A549 (cell line): ENCODE measurements around the gene NDUFS8. TPM values are rescaled to one million over a fixed set of nuclear protein-coding genes. Genes with fewer than 3 reads are reported as not detected.
"Not testable (repeated sequence)": the region's sequence is repeated elsewhere in the genome, so short reads cannot be mapped to it uniquely, and the experiment has no call there.

Experiments used
- ATAC-seq, 2 experiments: fragments of 200-7000 bp in 1 of 2; fragments of >200 bp in 1 of 2; cut with Nextera tagmentation in 1 of 2; cut with Tn5 transposase in 1 of 2; 3 replicates each; pipeline versions ENCODE4 v1.8.0 to v1.9.1; 2018 to 2020; ENCODE audit warnings: mild to moderate bottlenecking in 1 of 2, moderate library complexity in 1 of 2
- CTCF ChIA-PET: fragments of 300-600 bp; sonication (Branson Sonifier 250); formaldehyde crosslinking; extraction: SDS; loops from one replicate; lab custom pipeline; 2021; ENCODE audit warnings: antibody characterized with exemption, inconsistent platforms; lab: Yijun Ruan, JAX
- POLR2A ChIA-PET: fragments of 350-600 bp; formaldehyde crosslinking; extraction: SDS; loops from one replicate; lab custom pipeline; 2021; ENCODE audit warnings: antibody characterized with exemption, inconsistent platforms; lab: Yijun Ruan, JAX
- DNase-seq, 2 experiments: peaks; one replicate each; pipeline versions ENCODE4 v3.0.0 to v3.0.0-alpha.2; 2011 to 2016; ENCODE audit warnings: low read depth in 1 of 2, low spot score in 1 of 2
- FAIRE-seq: peaks from 2 replicates; lab custom pipeline; 2011; peaks lifted over from hg19 to GRCh38; lab: Jason Lieb, UNC
- H3K27ac ChIP-seq, 2 experiments: fragments of >200 bp; sonication (Bioruptor Twin); formaldehyde crosslinking; 3 replicates each; pipeline ENCODE4 v1.5.1; 2016 to 2017
- H3K4me1 ChIP-seq: fragments of >200 bp; sonication (Bioruptor Twin); formaldehyde crosslinking; 3 replicates; pipeline ENCODE4 v1.6.1; 2016
- H3K4me2 ChIP-seq: fragments of >200 bp; sonication (Bioruptor Twin); formaldehyde crosslinking; 3 replicates; pipeline ENCODE4 v1.6.1; 2016
- H3K4me3 ChIP-seq: fragments of >200 bp; sonication (Bioruptor Twin); formaldehyde crosslinking; 3 replicates; pipeline ENCODE4 v1.5.1; 2016
- H3K9me3 ChIP-seq: fragments of >200 bp; sonication (Bioruptor Twin); formaldehyde crosslinking; 3 replicates; pipeline ENCODE4 v1.6.1; 2016
- ESRRA ChIP-seq: fragments of 150-350 bp; IDR thresholded peaks from 2 replicates; pipeline ENCODE4 v1.6.1; 2014; ENCODE audit warnings: mild to moderate bottlenecking, low read length, borderline replicate concordance
- FOSB ChIP-seq: fragments of 250-450 bp; sonication (Bioruptor Pico); IDR thresholded peaks from 2 replicates; pipeline ENCODE4 v1.5.0; 2020; ENCODE audit warnings: mild to moderate bottlenecking, moderate library complexity
- FOXS1 ChIP-seq: fragments of 250-450 bp; sonication (Bioruptor Pico); IDR thresholded peaks from 2 replicates; pipeline ENCODE4 v1.5.0; 2020; ENCODE audit warnings: mild to moderate bottlenecking, moderate library complexity
- HDAC2 ChIP-seq: fragments of 200-600 bp; sonication (generic); IDR thresholded peaks from 2 replicates; pipeline ENCODE4 v1.6.1; 2016
- HOXB5 ChIP-seq: fragments of 250-450 bp; sonication (Bioruptor Pico); IDR thresholded peaks from 2 replicates; pipeline ENCODE4 v1.5.0; 2020; ENCODE audit warnings: mild to moderate bottlenecking, moderate library complexity
- MAX ChIP-seq: IDR thresholded peaks from 2 replicates; pipeline ENCODE4 v1.6.1; 2012
- NPAS2 ChIP-seq: fragments of 250-450 bp; sonication (Bioruptor Pico); IDR thresholded peaks from 2 replicates; pipeline ENCODE4 v1.8.0; 2022; ENCODE audit warnings: mild to moderate bottlenecking, moderate library complexity, borderline replicate concordance
- NR3C1 ChIP-seq: fragments of >200 bp; sonication (Bioruptor Twin); formaldehyde crosslinking; IDR thresholded peaks from 3 replicates; pipeline ENCODE4 v1.6.1; 2017
- PHF8 ChIP-seq: fragments of 200-600 bp; sonication (generic); IDR thresholded peaks from 2 replicates; pipeline ENCODE4 v1.6.1; 2016; ENCODE audit warnings: low read depth, mild to moderate bottlenecking, antibody characterized with exemption, moderate library complexity, borderline replicate concordance
- POLR2A ChIP-seq: IDR thresholded peaks from 2 replicates; pipeline ENCODE4 v1.6.1; 2012; ENCODE audit warnings: mild to moderate bottlenecking, low read length
- REST ChIP-seq: fragments of 200-600 bp; sonication (generic); IDR thresholded peaks from 2 replicates; pipeline ENCODE4 v1.6.1; 2016; ENCODE audit warnings: antibody characterized with exemption, mild to moderate bottlenecking, moderate library complexity
- SREBF2 ChIP-seq: fragments of 450-650 bp; IDR thresholded peaks from 2 replicates; pipeline ENCODE4 v1.6.1; 2014; ENCODE audit warnings: mild to moderate bottlenecking, moderate library complexity
- WGBS: methylation state at CpG from one replicate; pipeline ENCODE4 v1.1.6; 2017; ENCODE audit errors: missing lambda C conversion rate; 5-methylcytosine and 5-hydroxymethylcytosine counted together
- polyA plus RNA-seq, 4 experiments: library from polyadenylated mRNA; depleted of rRNA in 3 of 4; stranded (reverse); fragments of >200 nt; fragmentation: RNase III in 1 of 4; extraction: RNeasy Plus Mini Kit Qiagen cat#74134 plus additional on column Dnase treatment in 1 of 4; gene quantifications; 2 replicates in 3 of 4; 3 replicates in 1 of 4; pipeline ENCODE4 v1.2.3, GENCODE V29; 2011 to 2017
- TF ChIP-seq, protein P1 (sequence below): fragments of 250-450 bp; sonication (Bioruptor Pico); IDR thresholded peaks from 2 replicates; pipeline ENCODE4 v1.5.0; 2020; ENCODE audit warnings: low read depth, mild to moderate bottlenecking, moderate library complexity

NDUFS8 gene
- polyA plus RNA-seq, 2 of the 4 experiments (the other 2 are of a cell fraction): 71.0 to 298 TPM

- WGBS: 82% methylated on average over 10 of the region's 10 CpGs
- H3K27ac ChIP-seq, H3K4me2 ChIP-seq, H3K4me1 ChIP-seq, H3K4me3 ChIP-seq, POLR2A ChIA-PET, FAIRE-seq, ATAC-seq, CTCF ChIA-PET, H3K9me3 ChIP-seq, DNase-seq: not testable (repeated sequence)
- peak; percentile 37; the same call in 1 of the 2 replicates for TF ChIP-seq REST
These were observed 49.3 kb upstream of the NDUFS8 start for GRCh38 chr11:67981226-67981625.

DNA sequence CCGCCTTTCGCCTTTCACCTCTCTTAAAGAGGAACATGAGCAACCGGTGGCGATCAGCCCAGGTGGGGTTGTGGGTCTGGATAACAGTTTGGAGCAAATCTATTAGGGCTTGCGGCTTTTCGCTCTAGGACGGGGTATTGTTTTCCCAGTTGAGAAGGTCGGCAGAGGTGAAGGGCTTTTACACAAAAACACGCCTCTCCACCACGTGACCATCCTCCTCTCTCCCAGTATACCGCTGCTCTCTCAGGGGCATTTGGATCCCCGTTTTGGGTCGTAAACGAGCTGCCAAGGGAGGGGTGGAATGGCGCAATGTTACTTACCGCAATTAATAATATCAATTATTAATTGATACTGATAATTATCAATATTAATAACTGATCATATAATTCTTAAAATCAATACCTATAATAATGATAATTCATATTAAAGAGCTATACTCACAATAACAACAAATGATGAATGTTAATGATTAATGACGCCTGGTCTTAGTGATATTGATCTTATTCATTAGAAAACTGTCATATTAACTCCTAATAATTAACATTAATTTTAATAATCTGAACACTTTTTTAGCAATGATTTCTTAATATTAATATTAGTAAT lies 48.1 kb upstream of the NDUFS8 start:
- ATAC-seq, FAIRE-seq, POLR2A ChIA-PET, H3K27ac ChIP-seq, H3K4me3 ChIP-seq, DNase-seq, H3K4me2 ChIP-seq, H3K9me3 ChIP-seq, H3K4me1 ChIP-seq: not testable (repeated sequence)
- CTCF ChIA-PET: interaction anchor here (0.6 kb wide), 2 partner anchors 140 to 167 kb away, joined by 3 to 4 read pairs; no protein-coding TSS in a partner anchor
- 76% methylated on average over 17 of the region's 17 CpGs for WGBS

DNA sequence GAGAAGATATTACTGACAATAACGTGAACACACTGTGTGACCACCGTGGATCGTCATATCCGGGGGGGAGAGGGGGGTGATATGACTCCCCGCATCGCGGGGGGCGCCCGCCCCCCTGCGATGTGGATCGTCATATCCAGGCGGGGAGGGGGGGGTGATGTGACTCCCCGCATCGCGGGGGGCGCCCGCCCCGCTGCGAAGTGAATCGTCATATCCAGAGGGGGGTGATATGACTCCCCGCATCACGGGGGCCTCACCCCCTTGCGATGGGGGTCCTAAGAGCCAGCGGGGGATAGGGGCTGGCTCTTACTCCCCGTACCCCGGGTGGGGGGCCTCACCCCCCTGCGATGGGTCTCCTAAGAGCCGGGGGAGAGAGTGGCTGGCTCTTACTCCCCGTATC lies 46.5 kb upstream of the NDUFS8 start:
- no peaks in the 10 kb centered on the region for H3K9me3 ChIP-seq
- no peak for ATAC-seq
- no peak for FAIRE-seq
- TF ChIP-seq ESRRA (no peak), FOXS1 (no peak), NPAS2 (CRISPR knock-in tag) (no peak), PHF8 (no peak), POLR2A (no peak), FOSB (no peak), NR3C1 (no peak), HOXB5 (no peak), HDAC2 (no peak), MAX (no peak), SREBF2 (no peak)
- TF ChIP-seq, protein P1, sequence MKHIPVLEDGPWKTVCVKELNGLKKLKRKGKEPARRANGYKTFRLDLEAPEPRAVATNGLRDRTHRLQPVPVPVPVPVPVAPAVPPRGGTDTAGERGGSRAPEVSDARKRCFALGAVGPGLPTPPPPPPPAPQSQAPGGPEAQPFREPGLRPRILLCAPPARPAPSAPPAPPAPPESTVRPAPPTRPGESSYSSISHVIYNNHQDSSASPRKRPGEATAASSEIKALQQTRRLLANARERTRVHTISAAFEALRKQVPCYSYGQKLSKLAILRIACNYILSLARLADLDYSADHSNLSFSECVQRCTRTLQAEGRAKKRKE (CRISPR knock-in tag): no peak
- DNase-seq: no peak
- POLR2A ChIA-PET: no interaction called here
- H3K27ac ChIP-seq: no peak overlapping the region
- WGBS: 38% methylated on average over 6 of the region's 29 CpGs
- peak overlapping the region; percentile 58 for H3K4me2 ChIP-seq
- CTCF ChIA-PET: no interaction called here
- H3K4me3 ChIP-seq: no peak overlapping the region
- H3K4me1 ChIP-seq: no peaks in the 10 kb centered on the region; the same call in 2 of the 3 replicates

DNA sequence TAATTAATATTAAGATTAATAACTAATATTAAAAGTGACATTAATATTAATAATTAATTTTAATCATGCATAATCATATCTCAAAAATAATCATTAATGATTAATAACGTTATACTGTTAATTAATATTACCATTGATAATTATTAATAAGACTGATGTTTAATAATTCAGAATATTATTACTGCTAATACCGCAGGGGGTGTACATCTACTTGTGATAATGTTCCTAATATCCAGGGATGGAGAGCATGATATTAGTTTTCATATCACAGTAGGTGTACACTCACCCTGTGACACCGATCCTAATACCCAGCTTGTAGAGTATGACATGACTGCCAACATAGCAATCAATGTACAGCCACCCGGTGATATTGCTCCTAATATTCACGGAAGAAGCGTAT lies 45.2 kb upstream of the NDUFS8 start:
- FAIRE-seq, H3K27ac ChIP-seq, H3K4me1 ChIP-seq, H3K4me3 ChIP-seq, CTCF ChIA-PET, H3K4me2 ChIP-seq, DNase-seq, H3K9me3 ChIP-seq, ATAC-seq, POLR2A ChIA-PET: not testable (repeated sequence)
- WGBS: 33% methylated on average over 6 of the region's 6 CpGs

DNA sequence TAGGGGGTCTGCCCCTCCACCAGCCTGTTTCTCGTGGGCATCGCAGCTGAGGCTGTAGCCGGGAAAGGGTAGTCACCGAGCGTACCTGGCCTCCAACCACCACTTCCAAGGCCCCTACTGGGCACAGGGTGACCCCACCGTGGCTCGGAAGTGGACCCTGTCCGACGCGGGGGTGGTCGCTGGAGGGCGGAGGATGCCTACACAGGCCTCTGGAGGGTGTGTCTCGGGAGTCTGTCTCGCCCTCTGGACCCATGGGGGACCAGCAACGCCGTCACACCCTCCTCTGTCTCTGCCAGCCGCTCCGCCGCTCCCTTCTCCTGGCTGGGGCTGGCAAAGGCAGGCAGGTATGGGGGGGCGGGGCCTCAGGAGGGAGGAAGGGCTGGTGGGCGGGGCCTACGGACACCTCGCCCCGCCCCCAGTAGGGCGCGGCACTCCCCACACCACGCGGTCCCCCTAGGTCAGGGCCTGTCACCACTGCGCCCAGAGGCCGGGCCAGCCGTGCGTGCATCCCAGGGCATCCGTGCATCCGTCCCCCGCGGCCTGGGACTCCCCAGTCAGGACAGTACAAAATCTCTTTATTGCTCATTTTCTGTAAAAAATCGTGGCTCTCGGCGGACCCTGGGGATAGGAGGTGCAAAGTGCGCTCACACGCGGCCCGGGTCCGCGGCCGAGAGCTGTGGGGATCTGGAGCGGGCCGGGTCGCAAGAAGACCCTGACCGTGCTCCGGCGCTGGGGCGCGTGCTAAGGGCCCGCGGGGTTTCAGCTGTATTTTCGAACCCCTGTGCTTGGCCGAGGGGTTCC lies 39.7 kb upstream of the NDUFS8 start:
- H3K4me1 ChIP-seq, H3K4me2 ChIP-seq, ATAC-seq, FAIRE-seq, CTCF ChIA-PET, H3K4me3 ChIP-seq, DNase-seq, POLR2A ChIA-PET, H3K9me3 ChIP-seq, H3K27ac ChIP-seq: not testable (repeated sequence)
- 92% methylated on average over 31 of the region's 58 CpGs for WGBS

DNA sequence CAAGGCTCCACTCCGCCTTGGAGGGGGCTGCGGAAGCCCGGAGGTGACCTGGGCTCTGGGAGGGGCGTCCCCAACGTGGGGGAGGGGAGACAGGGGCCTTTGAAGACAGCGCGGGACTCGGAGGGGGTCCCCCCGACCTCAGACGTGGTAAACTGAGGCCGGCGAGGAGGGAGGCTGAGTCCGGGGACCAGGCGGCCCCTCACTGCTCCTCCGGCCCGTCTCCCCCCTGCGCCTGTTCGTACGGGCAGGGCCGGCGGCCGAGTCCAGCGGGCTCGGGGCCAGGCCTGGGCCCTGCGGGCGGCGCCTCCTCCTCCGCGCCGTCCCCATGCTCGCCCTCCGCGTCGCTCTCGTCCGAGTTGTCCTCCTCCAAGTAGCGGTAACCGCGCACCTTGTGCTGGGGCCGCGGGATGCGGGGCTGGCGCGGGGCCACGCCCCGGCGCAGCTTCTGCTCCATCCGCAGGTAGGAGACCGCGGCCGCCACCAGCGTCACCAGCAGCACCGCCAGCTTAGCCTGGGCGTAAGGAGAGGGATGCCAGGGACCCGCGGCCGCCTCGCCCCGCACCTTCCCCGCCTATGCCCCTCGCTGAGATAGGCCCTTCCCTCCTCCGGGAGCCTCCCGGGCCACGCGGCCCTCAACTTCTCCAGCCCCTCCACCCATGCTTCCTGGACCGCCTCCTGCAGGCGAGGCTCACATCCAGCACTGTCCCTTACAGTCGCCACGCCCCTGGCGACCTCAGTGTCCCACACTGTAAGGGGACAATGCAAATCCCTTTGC lies 38.9 kb upstream of the NDUFS8 start:
- FAIRE-seq, DNase-seq, ATAC-seq, H3K4me1 ChIP-seq, H3K4me3 ChIP-seq, H3K9me3 ChIP-seq, H3K4me2 ChIP-seq, CTCF ChIA-PET, H3K27ac ChIP-seq, POLR2A ChIA-PET: not testable (repeated sequence)
- 93% methylated on average over 65 of the region's 70 CpGs for WGBS
